H1 (cell line): ENCODE results near the gene PFKFB3. TPM values are rescaled to one million over a fixed set of nuclear protein-coding genes. Genes with fewer than 3 reads are reported as not detected.

Experiments used
- CTCF ChIA-PET: fragments of 300-600 bp; sonication (Branson Sonifier 250); formaldehyde crosslinking; loops from one replicate; lab custom pipeline; 2021; ENCODE audit not compliant: partially characterized antibody; lab: Charles Lee
- POLR2A ChIA-PET: fragments of 300-600 bp; sonication (Branson Sonifier 250); formaldehyde crosslinking; loops from one replicate; lab custom pipeline; 2021; ENCODE audit warnings: inconsistent platforms; ENCODE audit not compliant: partially characterized antibody; lab: Charles Lee
- DNase-seq, 2 experiments: peaks; one replicate each; pipeline versions ENCODE4 v3.0.0 to v3.0.0-alpha.2; 2010 to 2022; ENCODE audit warnings: low spot score in 2 of 2, low read depth in 1 of 2, mixed read lengths in 1 of 2
- FAIRE-seq: peaks from 2 replicates; lab custom pipeline; 2011; peaks lifted over from hg19 to GRCh38; lab: Jason Lieb, UNC
- H2AFZ ChIP-seq: 2 replicates; pipeline ENCODE4 v1.8.1; 2012; ENCODE audit warnings: low read length, inconsistent platforms
- H2AK5ac ChIP-seq: 2 replicates; pipeline ENCODE4 v1.6.1; 2013; ENCODE audit warnings: low read depth, low read length
- H2BK120ac ChIP-seq: replicated peaks from 2 replicates; pipeline ENCODE3; 2013; ENCODE audit warnings: low read depth, low read length, inconsistent platforms
- H2BK12ac ChIP-seq: 2 replicates; pipeline ENCODE4 v1.6.1; 2013; ENCODE audit warnings: low read depth, low read length
- H2BK15ac ChIP-seq: 2 replicates; pipeline ENCODE4 v1.6.1; 2013; ENCODE audit warnings: low read length
- H2BK20ac ChIP-seq: 2 replicates; pipeline ENCODE4 v1.6.1; 2013; ENCODE audit warnings: low read length
- H2BK5ac ChIP-seq: 2 replicates; pipeline ENCODE4 v1.6.1; 2013; ENCODE audit warnings: low read depth, low read length
- H3K14ac ChIP-seq: 2 replicates; pipeline ENCODE4 v1.6.1; 2013; ENCODE audit warnings: inconsistent platforms; ENCODE audit not compliant: insufficient read length
- H3K18ac ChIP-seq: 2 replicates; pipeline ENCODE4 v1.6.1; 2013; ENCODE audit warnings: low read length; ENCODE audit errors: extremely low read depth
- H3K23ac ChIP-seq: 2 replicates; pipeline ENCODE4 v1.6.1; 2013; ENCODE audit warnings: inconsistent platforms; ENCODE audit not compliant: insufficient read length
- H3K23me2 ChIP-seq: 2 replicates; pipeline ENCODE4 v1.6.1; 2013; ENCODE audit warnings: low read depth, low read length
- H3K27ac ChIP-seq: 2 replicates; pipeline ENCODE4 v1.6.1; 2011; ENCODE audit warnings: low read depth, low read length, inconsistent platforms
- H3K27me3 ChIP-seq, 4 experiments: replicated peaks in 1 of 4; 1 replicate in 1 of 4; 2 replicates in 3 of 4; pipeline versions ENCODE4 v1.6.1 to v1.8.1; 2011 to 2013; ENCODE audit warnings: low read length in 3 of 4, mild to moderate bottlenecking in 3 of 4, inconsistent platforms in 2 of 4, mixed read lengths in 2 of 4, moderate library complexity in 1 of 4; ENCODE audit not compliant: control insufficient read depth in 3 of 4, insufficient read depth in 3 of 4; ENCODE audit errors: extremely low read depth in 1 of 4
- H3K36me3 ChIP-seq, 4 experiments: 2 replicates each; pipeline versions ENCODE4 v1.6.1 to v1.8.1; 2011 to 2013; ENCODE audit warnings: mild to moderate bottlenecking in 4 of 4, low read length in 3 of 4, moderate library complexity in 2 of 4, control low read depth in 1 of 4, inconsistent platforms in 1 of 4; ENCODE audit not compliant: insufficient read depth in 4 of 4, control insufficient read depth in 2 of 4
- H3K4ac ChIP-seq: replicated peaks from 2 replicates; pipeline ENCODE3; 2013; ENCODE audit warnings: low read length, low read depth, mixed read lengths, inconsistent platforms; ENCODE audit not compliant: insufficient read length
- H3K4me1 ChIP-seq, 4 experiments: replicated peaks in 1 of 4; 1 replicate in 1 of 4; 2 replicates in 3 of 4; pipeline versions ENCODE4 v1.6.1 to v1.8.1; 2011 to 2013; ENCODE audit warnings: low read length in 3 of 4, inconsistent platforms in 2 of 4, mixed read lengths in 1 of 4; ENCODE audit not compliant: insufficient read depth in 4 of 4, control insufficient read depth in 3 of 4
- H3K4me2 ChIP-seq, 2 experiments: 2 replicates each; pipeline versions ENCODE4 v1.6.1 to v1.8.1; 2011 to 2013; ENCODE audit warnings: low read depth in 2 of 2, low read length in 2 of 2, control low read depth in 1 of 2, inconsistent platforms in 1 of 2, mild to moderate bottlenecking in 1 of 2; ENCODE audit not compliant: insufficient read depth in 1 of 2
- H3K4me3 ChIP-seq, 4 experiments: fragments of 200-600, 300-600 bp in 1 of 4; sonication (generic), shearing (Covaris generic), sonication (Bioruptor Twin) in 1 of 4; 2 replicates each; pipeline versions ENCODE4 v1.5.1 to v1.8.1; 2011 to 2016; ENCODE audit warnings: low read length in 4 of 4, low read depth in 3 of 4, control low read depth in 2 of 4, inconsistent platforms in 2 of 4, mild to moderate bottlenecking in 2 of 4, mixed read lengths in 1 of 4, moderate library complexity in 1 of 4; ENCODE audit not compliant: insufficient read depth in 2 of 4; ENCODE audit errors: extremely low read depth in 1 of 4
- H3K56ac ChIP-seq: replicated peaks from 2 replicates; pipeline ENCODE3; 2013; ENCODE audit warnings: low read depth, mild to moderate bottlenecking, mixed read lengths, low read length, inconsistent platforms; ENCODE audit not compliant: insufficient read length
- H3K79me1 ChIP-seq: 2 replicates; pipeline ENCODE4 v1.6.1; 2013; ENCODE audit warnings: low read depth, low read length, control low read depth
- H3K79me2 ChIP-seq, 2 experiments: 2 replicates each; pipeline versions ENCODE4 v1.6.1 to v1.8.1; 2012 to 2013; ENCODE audit warnings: low read length in 2 of 2, mild to moderate bottlenecking in 2 of 2, inconsistent platforms in 1 of 2; ENCODE audit not compliant: insufficient read depth in 2 of 2, control insufficient read depth in 1 of 2
- H3K9ac ChIP-seq, 4 experiments: replicated peaks in 1 of 4; 1 replicate in 1 of 4; 2 replicates in 3 of 4; pipeline versions ENCODE4 v1.6.1 to v1.8.1; 2011 to 2013; ENCODE audit warnings: low read depth in 3 of 4, low read length in 3 of 4, control low read depth in 2 of 4, mild to moderate bottlenecking in 2 of 4, moderate library complexity in 2 of 4, inconsistent platforms in 1 of 4; ENCODE audit errors: extremely low read depth in 1 of 4
- H3K9me3 ChIP-seq, 2 experiments: 2 replicates each; pipeline versions ENCODE4 v1.6.1 to v1.8.1; 2012 to 2013; ENCODE audit warnings: mild to moderate bottlenecking in 2 of 2, moderate library complexity in 2 of 2, control low read depth in 1 of 2, inconsistent platforms in 1 of 2, low read depth in 1 of 2, low read length in 1 of 2, mixed read lengths in 1 of 2; ENCODE audit not compliant: insufficient read depth in 2 of 2
- H4K20me1 ChIP-seq, 2 experiments: replicated peaks in 1 of 2; 2 replicates each; pipeline versions ENCODE3 to v1.8.1; 2011 to 2013; ENCODE audit warnings: inconsistent platforms in 2 of 2, low read length in 2 of 2, mild to moderate bottlenecking in 1 of 2; ENCODE audit not compliant: insufficient read depth in 2 of 2, control insufficient read depth in 1 of 2
- H4K5ac ChIP-seq: 2 replicates; pipeline ENCODE4 v1.6.1; 2013; ENCODE audit warnings: low read length, low read depth, mixed read lengths, inconsistent platforms; ENCODE audit not compliant: insufficient read length
- H4K8ac ChIP-seq: 2 replicates; pipeline ENCODE4 v1.8.0; 2013; ENCODE audit warnings: mild to moderate bottlenecking, moderate library complexity, low read length, inconsistent platforms; ENCODE audit not compliant: insufficient read depth; ENCODE audit errors: extremely low read depth
- H4K91ac ChIP-seq: replicated peaks from 2 replicates; pipeline ENCODE3; 2013; ENCODE audit warnings: low read length, mixed read lengths, inconsistent platforms; ENCODE audit not compliant: insufficient read length
- EGR1 ChIP-seq: IDR thresholded peaks from 2 replicates; pipeline ENCODE4 v1.6.1; 2011; ENCODE audit warnings: low read depth, low read length, borderline replicate concordance
- EZH2 ChIP-seq: fragments of 200-600 bp; sonication (generic); IDR thresholded peaks from 2 replicates; pipeline ENCODE4 v1.7.1; 2012; ENCODE audit warnings: low read depth, mild to moderate bottlenecking, moderate library complexity, low read length, inconsistent platforms; ENCODE audit not compliant: severe bottlenecking
- NRF1 ChIP-seq: IDR thresholded peaks from 2 replicates; pipeline ENCODE4 v1.6.1; 2011; ENCODE audit warnings: mild to moderate bottlenecking, low read depth, low read length, improper control_type of control experiment
- POLR2A ChIP-seq, 2 experiments: IDR thresholded peaks; 1 replicate in 1 of 2; 2 replicates in 1 of 2; pipeline ENCODE4 v1.6.1; 2011; ENCODE audit warnings: low read depth in 2 of 2, low read length in 2 of 2, mild to moderate bottlenecking in 2 of 2; ENCODE audit errors: control extremely low read depth in 1 of 2
- POLR2AphosphoS5 ChIP-seq: IDR thresholded peaks from 2 replicates; pipeline ENCODE4 v1.6.1; 2011; ENCODE audit warnings: low read depth, low read length
- SIN3A ChIP-seq, 2 experiments: IDR thresholded peaks in 1 of 2; conservative IDR thresholded peaks in 1 of 2; 2 replicates each; pipeline ENCODE4 v1.6.1; 2011 to 2012; ENCODE audit warnings: low read length in 2 of 2, improper control_type of control experiment in 1 of 2, low read depth in 1 of 2, mild to moderate bottlenecking in 1 of 2
- SP1 ChIP-seq: IDR thresholded peaks from 2 replicates; pipeline ENCODE4 v1.6.1; 2011; ENCODE audit warnings: low read depth, low read length
- WGBS, 2 experiments: shearing (Covaris generic) in 1 of 2; methylation state at CpG; one replicate each; pipeline versions ENCODE4 v1.1.6 to v1.1.7; 2013 to 2015; ENCODE audit warnings: low lambda C conversion rate in 2 of 2, mixed read lengths in 2 of 2, inconsistent platforms in 1 of 2, low coverage in 1 of 2, missing lambda C conversion rate in 1 of 2; ENCODE audit not compliant: insufficient replicate concordance in 2 of 2, insufficient coverage in 1 of 2, insufficient read length in 1 of 2; ENCODE audit errors: extremely low coverage in 1 of 2, missing lambda C conversion rate in 1 of 2; 5-methylcytosine and 5-hydroxymethylcytosine counted together
- polyA plus RNA-seq, 7 experiments: library from polyadenylated mRNA; depleted of rRNA in 3 of 7; stranded (reverse) in 5 of 7; unstranded in 2 of 7; fragments of >200 nt in 5 of 7; fragments of 200-250 nt in 2 of 7; gene quantifications; 1 replicate in 5 of 7; 2 replicates in 1 of 7; 4 replicates in 1 of 7; pipeline versions ENCODE4 v1.2.1 to v1.2.3, GENCODE V29; 2011 to 2013; ENCODE audit warnings: missing spikeins in 2 of 7, mixed read lengths in 2 of 7
- total RNA-seq: library from RNA; stranded (reverse); fragmentation: NEBNext Ultra II Directional; extraction: Animal tissue kit (Norgen Biotek cat#: 25700); gene quantifications from 2 replicates; pipeline ENCODE4 v1.2.1, GENCODE V29; 2021
- TF ChIP-seq, protein P1 (sequence below): IDR thresholded peaks from 2 replicates; pipeline ENCODE4 v1.6.1; 2011; ENCODE audit warnings: low read depth, mild to moderate bottlenecking, low read length; ENCODE audit not compliant: insufficient read depth

Gene PFKFB3
- total and polyA plus RNA-seq, 2 of the 8 experiments (the other 6 are each of a cell fraction or from before 2014, with no cell fraction given): 15.6 to 32.0 TPM

DNA sequence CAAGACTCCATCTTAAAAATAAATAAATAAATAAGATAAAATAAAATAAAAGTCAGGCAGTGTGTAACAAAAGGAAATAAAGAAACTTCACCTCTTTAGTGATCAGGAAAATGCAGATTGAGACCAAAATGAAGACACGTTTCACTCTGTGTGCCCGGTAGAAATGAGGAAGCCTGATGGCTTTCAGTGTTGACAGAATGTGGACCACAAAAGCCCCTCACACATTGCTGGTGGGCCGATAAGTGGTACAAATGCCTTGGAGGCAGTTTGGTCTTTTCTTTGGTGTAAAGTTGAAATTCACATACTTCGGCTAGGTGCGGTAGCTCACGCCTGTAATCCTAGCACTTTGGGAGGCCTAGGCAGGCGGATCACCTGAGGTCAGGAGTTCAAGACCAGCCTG, 44.5 kb upstream of the PFKFB3 start:
- Histone ChIP-seq H4K20me1 (peaks cover 0 to 3% of the 10 kb centered on the region in 2 experiments), H2AFZ (no peak overlapping the region), H3K56ac (no peak overlapping the region), H2BK120ac (no peak overlapping the region), H2BK12ac (no peak overlapping the region), H3K18ac (no peak overlapping the region), H3K4me2 (no peak overlapping the region), H2BK20ac (no peak overlapping the region), H2BK5ac (no peak overlapping the region), H3K27me3 (no peaks in the 10 kb centered on the region), H3K9ac (no peak overlapping the region), H3K14ac (no peak overlapping the region), H3K9me3 (no peaks in the 10 kb centered on the region), H3K4me3 (no peak overlapping the region), H3K79me2 (peaks cover 0 to 4% of the 10 kb centered on the region in 2 experiments; a peak in 1 of 4 replicates), H4K8ac (no peak overlapping the region), H2AK5ac (no peak overlapping the region), H3K4ac (no peak overlapping the region), H3K27ac (no peak overlapping the region), H3K23me2 (no peaks in the 10 kb centered on the region; the same call in 1 of the 2 replicates), H3K4me1 (no peaks in the 10 kb centered on the region; a peak in 2 of 7 replicates), H2BK15ac (no peak overlapping the region), H4K5ac (no peak overlapping the region), H4K91ac (no peak overlapping the region), H3K36me3 (no peaks in the 10 kb centered on the region), H3K79me1 (no peaks in the 10 kb centered on the region; the same call in 1 of the 2 replicates), H3K23ac (no peak overlapping the region)
- TF ChIP-seq EZH2 (no peak), POLR2AphosphoS5 (no peak), SP1 (no peak), NRF1 (no peak), EGR1 (no peak), SIN3A (conservative IDR thresholded peaks at IDR 0.05 in 1 of 2, IDR thresholded peaks at IDR 0.05 in 1 of 2; ENCODE audit: low read depth in 1 of 2, low read length in 2 of 2) (no peak), POLR2A (IDR thresholded peaks at IDR 0.05; ENCODE audit: control extremely low read depth in 1 of 2, low read depth in 2 of 2, low read length in 2 of 2) (no peak)
- TF ChIP-seq, protein P1, sequence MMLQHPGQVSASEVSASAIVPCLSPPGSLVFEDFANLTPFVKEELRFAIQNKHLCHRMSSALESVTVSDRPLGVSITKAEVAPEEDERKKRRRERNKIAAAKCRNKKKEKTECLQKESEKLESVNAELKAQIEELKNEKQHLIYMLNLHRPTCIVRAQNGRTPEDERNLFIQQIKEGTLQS: no peak
- FAIRE-seq: no peak
- 94% methylated on average over 7 of the region's 7 CpGs; no CpG with 5 or more reads in 1 of the 2 experiments for whole genome bisulfite sequencing, 2 experiments
- ChIA-PET CTCF (interaction anchor here (0.7 to 1.6 kb wide), 5 partner anchors 9 to 1269 kb away, joined by 3 to 4 read pairs (median 4); no protein-coding TSS in a partner anchor), POLR2A (interaction anchor here (1.1 kb wide), 1 partner anchor 23 kb away, joined by 3 read pairs; no protein-coding TSS in a partner anchor)
- DNase-seq: no peak
